CD4-positive, alpha-beta T cell treated with Interleukin-1 beta for 1 hour (primary cell): Measurements from ENCODE around the gene CDC25A.

Source experiments
- DNase-seq, 2 donors: peaks; one replicate each; pipeline ENCODE4 v3.0.0-alpha.2; 2020 to 2022

The CDC25A gene

DNA sequence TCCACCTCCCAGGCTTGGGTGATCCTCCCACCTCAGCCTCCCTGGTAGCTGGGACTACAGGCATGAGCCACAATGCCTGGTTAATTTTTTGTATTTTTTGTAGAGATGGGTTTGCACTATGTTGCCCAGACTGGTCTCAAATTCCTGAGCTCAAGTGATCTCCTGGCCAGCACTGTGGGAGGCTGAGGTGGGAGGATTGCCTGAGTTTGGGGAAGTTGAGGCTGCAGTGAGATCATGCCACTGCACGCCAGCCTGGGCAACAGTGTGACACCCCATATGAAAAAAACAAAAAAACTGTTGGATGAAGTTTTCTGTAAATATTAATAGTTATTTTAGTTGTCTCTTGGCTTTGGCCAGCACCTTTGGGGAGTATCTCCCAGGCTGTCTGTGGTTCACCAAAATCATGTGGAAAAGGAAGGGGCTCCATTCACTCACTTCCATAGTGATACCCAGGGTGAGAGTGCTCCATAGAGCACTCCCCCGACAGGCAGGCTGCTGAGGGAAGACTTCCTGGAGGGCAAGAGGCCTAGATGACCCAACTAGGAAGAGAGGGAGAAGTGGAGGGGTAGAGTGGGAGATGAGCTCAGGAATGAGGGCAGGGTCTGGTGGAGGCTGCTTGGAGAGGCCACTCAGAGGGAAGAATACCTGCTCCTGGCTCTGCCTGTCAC lies 47.1 kb downstream of the CDC25A start:
- DNase-seq = no peak

DNA sequence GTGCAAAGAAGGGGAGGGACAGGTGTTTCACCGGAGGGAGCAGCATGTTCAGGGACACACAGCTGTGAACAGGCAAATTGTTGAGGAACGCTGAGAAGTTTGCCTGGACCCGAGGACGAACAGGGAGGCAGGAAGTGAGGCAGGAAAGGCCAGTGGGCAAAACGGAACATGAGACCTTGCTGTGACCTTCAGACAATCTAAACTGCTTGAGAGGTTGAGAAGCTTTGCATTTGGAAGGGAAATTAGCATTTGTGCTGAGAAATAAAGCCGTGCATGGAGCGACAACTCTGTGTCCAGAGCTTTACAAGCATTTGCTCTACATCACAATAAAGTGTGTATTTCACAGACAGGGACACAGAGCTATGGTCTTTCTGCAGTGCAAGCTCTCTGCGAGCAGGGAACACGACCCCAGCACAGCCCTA lies 47.9 kb downstream of the CDC25A start:
- no peak for DNase-seq

DNA sequence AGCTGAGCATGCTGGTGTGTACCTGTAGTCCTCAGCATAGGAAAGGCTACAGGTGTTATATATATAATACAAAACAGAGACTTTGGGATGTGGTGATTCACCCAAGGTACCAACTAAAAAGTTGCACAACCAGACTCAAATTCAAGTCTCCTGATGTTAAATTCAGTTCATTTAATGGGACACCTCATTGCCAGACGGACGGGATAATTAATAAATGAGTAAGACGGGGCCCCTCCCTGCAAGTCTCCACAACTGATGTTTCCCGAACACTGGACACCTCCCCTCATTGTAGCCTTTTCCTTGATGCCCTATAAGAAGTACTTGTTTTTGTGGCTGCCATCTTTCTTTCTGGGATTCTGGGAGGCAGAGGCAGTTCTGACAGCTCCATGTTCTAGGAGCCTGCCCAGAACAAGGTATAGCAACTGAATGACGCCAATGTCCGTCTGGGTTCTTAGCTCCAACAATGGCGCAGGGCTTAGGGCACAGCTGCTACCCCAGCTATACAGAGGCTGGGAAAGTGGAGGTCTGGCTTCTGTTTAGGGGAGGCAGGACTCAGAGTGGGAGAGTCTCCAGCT lies 50.7 kb downstream of the CDC25A start:
- DNase-seq = no peak

DNA sequence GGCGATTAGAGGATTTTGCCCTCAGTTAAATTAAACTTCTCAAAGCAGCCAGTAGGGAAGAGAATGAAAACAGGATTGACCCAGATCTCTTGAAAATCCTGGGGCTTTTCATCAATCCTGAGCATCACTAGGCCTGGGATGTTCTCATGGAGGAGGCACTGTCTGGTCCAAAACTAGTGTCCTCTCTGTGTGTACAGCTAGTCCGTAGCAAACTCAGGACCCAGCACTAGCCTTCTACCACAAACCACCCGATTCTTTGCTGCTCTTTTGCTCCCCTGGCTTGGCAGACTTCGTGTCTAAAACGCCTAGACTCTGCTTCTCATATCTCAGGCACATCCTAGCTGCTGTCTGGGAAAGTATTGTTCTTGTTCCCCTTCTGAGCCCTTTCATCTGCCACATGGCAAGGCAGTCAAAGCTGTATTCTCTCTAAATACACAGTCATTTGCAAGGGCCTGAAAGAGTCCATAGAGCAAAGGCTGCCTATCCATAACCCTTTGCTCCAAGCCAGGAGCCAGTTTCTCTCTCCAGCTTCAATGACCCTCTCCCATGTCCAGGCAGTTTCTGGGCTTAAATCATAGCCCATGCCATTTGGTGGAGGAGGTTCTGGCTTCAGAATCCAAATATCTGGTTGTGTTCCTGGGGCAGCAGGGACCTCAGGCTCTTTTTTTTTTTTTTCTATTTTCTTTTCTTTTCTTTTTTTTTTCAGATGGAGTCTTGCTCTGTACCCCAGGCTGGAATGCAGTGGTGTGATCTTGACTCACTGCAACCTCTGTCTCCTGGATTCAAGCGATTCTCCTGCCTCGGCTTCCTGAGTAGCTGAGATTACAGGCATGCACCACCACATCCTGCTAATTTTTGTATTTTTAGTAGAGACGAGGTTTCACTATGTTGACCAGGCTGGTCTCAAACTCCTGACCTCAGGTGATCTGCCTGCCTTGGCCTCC lies 52.4 kb downstream of the CDC25A start:
- no peak for DNase-seq

DNA sequence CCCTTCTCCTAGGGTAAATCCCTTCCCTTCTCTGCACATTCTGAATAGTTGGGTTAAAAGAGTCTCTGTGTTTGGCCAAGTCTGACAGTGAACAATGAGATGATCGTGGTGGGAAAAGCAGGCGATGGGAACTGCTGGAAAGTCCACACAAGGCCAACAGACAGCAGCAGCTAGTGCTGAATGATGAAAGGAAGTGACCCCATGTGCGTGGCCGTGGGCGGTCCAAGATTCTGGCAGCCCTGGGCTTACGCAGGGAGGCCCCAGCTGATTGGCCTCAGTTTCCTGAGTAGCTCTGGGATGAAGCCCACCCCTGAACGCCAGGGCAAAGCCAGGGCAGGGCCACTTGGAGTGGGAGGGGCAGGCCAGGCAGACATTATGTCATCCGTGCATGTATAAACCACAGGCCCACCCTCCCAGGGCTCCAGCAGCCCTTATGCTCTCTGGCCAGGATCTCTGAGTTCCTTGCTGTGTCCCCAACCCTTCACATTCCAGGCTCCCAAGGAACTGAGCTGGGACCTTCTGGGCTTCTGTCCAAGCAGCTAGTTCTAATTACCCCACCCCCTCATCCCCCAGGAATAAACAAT lies 57.8 kb downstream of the CDC25A start:
- no peak for DNase-seq

DNA sequence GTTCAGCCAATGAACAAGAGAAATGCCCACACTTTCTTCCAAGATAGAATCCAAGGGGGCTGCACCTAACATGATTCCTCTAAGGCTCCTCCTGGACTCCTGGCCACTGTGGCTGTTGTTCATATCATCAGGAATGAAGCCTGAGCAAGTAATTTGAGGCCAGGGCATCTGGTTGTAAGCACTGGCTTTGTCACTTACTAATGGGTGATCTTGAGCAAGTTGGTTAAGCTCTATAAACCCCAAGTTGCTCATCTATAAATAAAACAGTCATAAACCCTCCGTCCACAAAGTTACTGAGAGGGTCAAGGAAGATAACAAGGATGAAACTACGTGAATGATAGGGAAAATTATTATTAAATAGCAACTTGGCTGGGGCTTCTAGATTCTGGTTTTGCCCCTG lies 58.3 kb downstream of the CDC25A start:
- no peak for DNase-seq

DNA sequence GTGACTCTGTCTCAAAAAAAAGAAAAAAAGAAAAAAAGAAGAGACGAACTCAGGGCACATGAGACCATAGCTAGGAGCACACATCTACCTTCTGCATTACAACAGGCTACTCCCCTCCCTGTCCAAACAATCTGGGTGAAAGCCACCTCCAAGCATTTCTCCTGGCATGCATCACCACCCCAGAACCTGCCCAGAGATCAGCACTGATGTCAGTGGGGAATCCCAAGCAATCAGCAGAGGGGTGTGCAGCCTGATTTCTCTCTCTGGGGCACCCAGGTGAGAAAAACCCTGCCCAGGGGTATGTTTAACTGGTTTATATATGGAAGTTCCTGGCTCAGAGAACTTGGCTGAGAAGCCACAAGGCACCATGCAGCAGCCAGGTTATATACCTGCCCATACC lies 59.4 kb downstream of the CDC25A start:
- DNase-seq = no peak

DNA sequence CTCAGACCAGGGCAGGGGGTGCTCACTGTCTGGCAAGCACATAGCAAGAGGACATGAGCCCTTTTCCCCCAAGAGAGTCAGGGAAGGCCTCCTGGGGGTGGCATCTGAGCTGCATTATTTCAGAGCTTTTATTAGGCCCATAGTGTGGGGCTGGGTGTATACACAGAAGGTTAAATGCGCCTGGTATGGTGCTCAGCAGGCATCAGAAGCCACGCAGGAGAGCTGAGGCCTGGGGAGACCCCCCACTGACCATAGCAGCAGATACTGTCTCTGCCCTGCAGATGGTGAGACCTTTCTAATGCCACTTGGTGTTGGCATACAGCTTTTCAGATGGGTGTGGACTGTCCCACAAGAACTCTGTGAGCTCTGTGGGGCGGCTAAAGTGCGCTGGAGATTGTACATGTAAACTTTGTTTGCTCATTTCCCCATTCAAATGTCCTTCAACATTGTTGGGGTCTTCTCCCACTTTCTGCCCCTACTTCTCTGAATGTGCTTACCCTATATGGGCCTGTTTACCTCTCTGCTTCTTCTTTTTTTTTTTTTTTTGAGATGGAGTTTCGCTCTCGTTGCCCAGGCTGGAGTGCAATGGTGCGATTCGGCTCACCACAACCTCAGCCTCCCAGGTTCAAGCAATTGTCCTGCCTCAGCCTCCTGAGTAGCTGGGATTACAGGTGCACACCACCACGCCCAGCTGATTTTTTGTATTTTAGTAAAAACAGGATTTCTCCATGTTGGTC lies 62.2 kb downstream of the CDC25A start:
- no peak for DNase-seq

DNA sequence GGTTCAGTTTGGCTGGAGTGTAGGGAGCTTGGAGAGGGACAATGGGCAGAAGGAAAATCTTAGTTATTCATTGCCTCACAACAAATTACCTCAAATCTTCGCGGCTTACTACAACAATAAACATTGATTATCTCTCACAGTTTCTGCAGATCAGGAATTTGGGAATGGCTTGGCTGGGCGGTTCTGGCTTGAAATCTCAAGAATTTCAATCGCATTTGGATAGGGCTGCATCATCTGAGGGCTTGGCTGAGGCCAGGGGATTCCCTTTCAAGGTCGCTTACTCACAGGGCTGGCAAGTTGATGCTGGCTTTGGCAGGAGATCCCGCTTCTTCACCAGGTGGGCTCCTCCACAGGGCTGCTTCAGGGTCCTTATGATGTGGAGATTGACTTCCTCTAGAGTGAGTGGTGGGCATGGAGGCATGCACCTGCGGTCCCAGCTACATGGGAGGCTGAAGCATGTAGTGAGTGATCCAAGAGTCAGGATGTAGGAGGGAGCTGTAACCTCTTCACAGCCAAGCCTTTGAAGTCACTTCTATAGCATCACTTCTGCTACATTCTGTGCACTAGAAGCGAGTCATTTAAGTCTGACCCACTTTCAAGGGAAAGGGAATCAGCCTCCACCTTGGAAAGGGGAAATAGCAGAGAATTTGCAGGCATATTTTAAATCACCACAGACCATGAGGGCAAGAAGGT lies 63.1 kb downstream of the CDC25A start:
- no peak for DNase-seq

DNA sequence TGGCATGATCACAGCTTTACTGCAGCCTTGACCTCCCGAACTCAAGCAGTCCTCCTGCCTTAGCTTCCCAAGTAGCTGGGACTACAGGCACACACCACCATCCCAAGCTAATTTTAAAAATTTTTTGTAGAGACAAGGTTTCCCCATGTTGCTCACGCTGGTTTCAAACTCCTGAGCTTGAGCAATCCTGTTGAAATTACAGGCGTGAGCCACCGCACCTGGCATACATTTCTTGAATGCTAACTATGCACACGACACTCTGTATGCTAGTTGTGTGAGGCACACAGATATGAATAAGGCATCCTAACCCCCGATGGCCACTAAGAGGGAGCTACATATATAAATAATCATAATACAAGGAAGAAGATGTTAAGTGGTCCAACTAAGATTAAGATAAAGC lies 64.9 kb downstream of the CDC25A start:
- DNase-seq = no peak

DNA sequence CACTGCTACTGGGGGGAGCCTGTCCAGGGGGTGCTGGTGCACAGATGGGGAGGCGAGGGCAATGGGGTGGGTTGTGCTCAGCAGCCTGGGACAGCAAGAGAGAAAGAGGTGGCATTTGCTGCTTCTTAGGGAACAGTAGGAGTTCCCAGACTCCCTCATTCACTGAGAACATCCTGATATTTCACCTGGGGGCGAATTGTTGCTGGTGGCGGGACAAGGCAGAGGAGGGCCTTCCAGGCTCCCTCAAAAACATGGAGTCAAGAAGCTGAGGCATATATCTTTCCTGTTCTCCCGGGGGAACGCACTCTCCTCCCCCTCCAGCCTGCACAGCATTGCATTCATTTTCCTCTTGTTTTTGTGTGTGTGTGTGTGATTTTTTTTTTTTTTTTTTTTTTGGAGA lies 65.7 kb downstream of the CDC25A start:
- no peak for DNase-seq

DNA sequence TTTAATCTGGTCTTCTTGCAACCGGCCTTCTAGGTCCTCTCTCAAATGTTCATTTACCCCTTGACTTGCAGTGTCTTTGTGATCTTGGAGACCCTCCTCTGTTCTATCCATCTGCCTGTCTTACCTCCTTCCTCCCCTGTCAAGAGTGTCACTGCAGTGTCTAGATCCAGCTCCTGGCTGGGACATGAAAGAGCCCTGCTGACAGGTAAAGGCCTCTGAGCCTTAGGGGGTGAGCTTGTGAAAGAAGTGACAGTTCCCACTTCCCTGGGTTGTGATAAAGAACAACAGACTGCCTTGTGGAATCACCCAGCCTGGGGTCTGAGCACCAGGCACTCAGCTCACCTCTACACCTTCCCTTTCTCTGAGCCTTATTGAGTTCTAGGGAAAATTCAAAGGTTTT lies 68.0 kb downstream of the CDC25A start:
- no peak for DNase-seq

DNA sequence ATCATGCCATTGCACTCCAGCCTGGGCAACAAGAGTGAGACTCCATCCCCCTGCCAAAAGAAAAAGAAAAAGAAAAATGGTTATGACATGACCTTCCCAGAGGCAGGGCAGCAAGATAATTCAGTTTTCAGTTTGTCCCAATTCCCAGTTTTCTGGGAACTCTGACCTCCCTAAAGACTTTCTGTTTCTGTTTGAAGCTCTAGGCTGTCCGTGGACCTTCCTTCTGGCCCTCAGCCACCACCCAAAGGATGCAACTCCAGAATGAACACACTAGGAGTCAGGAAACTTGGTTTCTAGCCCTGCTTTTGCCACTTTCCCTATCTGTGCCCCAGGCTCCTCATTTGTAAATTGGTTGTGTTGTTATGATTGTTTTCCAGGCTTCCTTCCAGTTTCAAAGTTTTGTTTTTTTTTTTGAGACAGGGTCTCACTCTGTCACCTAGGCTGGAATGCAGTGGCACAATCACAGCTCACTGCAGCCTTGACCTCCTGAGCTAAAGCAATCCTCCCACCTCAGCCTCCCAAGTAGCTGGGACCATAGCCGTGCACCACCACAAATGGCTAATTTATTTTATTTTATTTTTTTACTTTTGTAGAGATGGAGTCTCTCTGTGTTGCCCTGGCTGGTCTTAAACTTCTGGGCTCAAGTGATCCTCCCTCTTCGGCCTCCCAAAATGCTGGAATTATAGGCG lies 68.6 kb downstream of the CDC25A start:
- no peak for DNase-seq

DNA sequence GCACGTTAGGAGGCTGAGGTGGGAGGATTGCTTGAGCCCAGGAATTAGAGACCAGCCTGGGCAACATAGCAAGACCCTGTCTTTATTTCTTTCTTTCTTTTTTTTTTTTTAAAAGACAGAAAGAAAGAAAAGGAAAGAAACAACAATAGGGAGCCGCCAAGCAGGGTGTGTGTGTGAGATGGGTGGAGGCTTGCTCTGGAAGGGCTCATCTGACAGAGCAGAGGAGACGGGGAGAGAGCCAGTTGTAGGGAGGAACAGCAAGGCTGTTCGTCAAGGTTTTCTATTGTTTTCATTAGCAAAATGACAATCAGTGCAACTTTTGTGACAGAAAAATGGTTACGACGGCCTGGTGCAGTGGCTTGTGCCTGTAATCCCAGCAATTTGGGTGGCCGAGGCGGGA lies 69.3 kb downstream of the CDC25A start:
- no peak for DNase-seq

DNA sequence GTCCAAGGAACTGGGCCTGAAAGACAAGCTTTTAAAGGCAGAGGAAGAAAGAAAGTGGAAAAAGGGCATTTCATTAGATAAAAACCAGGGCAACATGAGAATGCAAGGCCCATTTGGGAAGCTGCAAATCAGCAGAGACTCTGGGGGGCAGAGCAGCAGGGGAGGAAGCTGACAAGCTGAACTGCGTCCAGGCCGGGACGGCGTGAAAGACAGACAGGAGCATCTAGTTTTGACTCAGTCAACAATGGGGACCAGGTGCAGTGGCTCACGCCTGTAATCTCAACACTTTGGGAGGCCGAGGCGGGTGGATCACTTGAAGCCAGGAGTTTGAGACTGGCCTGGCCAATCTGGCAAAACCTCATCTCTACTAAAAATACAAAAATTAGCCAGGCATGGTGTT lies 69.9 kb downstream of the CDC25A start:
- no peak for DNase-seq

DNA sequence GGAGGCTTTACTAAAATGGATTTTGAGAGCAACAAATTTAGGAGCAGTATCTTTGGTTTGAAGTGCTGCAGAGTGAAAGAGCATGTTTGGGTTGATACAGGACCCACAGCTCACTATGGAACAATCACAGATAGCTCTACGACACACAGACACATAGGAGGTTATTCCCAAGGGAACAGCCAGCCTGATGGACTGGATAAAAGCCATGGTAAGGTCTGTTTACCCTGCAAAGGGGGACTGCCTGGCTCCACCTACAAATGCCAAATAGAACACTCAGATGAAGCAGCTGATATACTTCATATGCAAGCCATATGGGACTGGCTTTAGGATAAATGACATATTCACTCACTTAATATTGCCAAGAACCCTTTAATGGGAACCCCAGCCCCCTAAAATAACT lies 75.4 kb downstream of the CDC25A start:
- DNase-seq = no peak

DNA sequence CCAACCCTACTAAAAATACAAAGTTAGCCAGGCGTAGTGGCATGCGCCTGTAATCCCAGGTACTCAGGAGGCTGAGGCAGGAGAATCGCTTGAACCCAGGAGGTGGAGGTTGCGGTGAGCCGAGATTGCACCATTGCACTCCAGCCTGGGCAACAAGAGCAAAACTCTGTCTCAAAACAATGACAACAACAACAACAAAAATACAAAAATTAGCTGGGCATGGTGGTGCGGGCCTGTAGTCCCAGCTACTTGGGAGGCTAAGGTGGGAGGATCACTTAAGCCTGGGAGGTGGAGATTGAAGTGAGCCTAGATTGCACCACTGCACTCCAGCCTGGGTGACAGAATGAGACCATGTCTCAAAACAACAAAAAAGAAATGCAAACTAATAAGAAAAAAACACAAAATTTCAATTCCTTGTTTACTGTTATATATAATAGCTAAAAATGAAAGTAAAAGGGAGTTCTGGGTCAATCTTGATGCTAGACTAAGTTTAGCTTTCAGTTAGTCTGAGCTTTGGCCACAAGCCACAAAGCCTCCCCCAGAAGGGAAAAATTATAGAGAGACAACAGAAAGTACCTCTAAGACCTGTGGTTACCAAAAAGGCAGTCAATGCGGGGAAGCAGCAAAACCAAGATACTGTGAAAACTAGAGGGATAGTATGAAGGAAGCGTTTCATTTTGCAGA lies 76.0 kb downstream of the CDC25A start:
- peak; percentile 14 to 56 for DNase-seq

DNA sequence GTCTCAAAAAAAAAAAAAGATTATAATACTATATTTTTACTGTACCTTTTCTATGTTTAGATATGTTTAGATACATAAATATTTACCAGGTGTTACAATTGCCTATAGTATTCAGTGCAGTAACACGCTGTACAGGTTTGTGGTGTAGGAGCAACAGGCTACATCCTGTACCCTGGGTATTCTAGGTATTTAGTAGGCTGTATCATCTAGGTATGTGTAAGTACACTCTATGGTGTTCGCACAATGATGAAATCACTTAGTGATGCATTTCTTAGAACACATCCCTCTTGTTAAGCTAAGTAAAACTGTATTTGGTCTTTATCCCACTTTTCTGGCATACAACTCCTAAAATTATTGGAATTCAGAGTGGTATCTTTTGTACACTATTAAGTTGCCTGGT lies 77.8 kb downstream of the CDC25A start:
- DNase-seq = no peak

DNA sequence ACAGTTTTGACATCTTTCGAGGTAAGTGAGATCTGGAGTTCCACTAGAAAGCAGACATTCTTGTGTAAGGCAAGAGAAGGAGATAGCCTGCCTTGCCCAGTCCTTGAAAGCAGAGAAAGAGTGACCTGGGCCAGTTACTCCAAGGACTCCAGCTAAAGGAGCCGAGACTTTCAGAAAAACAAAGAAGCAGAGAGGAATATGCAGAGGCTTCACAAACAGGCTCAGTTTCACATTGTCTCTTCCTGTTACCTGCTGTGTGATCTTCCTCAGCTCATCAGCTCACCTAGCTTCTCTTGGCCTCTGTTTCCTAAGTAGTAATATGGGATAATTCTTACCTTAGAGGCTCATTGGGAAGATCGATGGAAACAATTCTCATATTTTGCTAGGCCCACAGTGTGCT lies 81.0 kb downstream of the CDC25A start:
- no peak for DNase-seq
